Fibroblast of mammary gland (primary cell): ENCODE results near the gene SYNE1.
"Not testable (repeated sequence)": the region's sequence is repeated elsewhere in the genome, so short reads cannot be mapped to it uniquely, and the experiment has no call there.

Experiments used
- DNase-seq: peaks from one replicate; pipeline ENCODE4 v3.0.0-alpha.2; 2010; ENCODE audit warnings: low read depth
- H3K4me3 ChIP-seq: 2 replicates; pipeline ENCODE4 v1.5.1; 2011; ENCODE audit warnings: low read depth, mild to moderate bottlenecking, low read length, moderate library complexity; ENCODE audit not compliant: control insufficient read depth
- TF ChIP-seq, protein P1 (sequence below): conservative IDR thresholded peaks from 2 replicates; pipeline ENCODE4 v1.5.1; 2011; ENCODE audit warnings: low read depth, low read length, inconsistent platforms; ENCODE audit not compliant: control insufficient read depth, insufficient read depth

Gene SYNE1

GRCh38 chr6:152573762-152574161, 63.4 kb downstream of the SYNE1 start:
- H3K4me3 ChIP-seq = no peak overlapping the region
- TF ChIP-seq, protein P1, sequence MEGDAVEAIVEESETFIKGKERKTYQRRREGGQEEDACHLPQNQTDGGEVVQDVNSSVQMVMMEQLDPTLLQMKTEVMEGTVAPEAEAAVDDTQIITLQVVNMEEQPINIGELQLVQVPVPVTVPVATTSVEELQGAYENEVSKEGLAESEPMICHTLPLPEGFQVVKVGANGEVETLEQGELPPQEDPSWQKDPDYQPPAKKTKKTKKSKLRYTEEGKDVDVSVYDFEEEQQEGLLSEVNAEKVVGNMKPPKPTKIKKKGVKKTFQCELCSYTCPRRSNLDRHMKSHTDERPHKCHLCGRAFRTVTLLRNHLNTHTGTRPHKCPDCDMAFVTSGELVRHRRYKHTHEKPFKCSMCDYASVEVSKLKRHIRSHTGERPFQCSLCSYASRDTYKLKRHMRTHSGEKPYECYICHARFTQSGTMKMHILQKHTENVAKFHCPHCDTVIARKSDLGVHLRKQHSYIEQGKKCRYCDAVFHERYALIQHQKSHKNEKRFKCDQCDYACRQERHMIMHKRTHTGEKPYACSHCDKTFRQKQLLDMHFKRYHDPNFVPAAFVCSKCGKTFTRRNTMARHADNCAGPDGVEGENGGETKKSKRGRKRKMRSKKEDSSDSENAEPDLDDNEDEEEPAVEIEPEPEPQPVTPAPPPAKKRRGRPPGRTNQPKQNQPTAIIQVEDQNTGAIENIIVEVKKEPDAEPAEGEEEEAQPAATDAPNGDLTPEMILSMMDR = no peak
- peak; percentile 31 for DNase-seq

DNA sequence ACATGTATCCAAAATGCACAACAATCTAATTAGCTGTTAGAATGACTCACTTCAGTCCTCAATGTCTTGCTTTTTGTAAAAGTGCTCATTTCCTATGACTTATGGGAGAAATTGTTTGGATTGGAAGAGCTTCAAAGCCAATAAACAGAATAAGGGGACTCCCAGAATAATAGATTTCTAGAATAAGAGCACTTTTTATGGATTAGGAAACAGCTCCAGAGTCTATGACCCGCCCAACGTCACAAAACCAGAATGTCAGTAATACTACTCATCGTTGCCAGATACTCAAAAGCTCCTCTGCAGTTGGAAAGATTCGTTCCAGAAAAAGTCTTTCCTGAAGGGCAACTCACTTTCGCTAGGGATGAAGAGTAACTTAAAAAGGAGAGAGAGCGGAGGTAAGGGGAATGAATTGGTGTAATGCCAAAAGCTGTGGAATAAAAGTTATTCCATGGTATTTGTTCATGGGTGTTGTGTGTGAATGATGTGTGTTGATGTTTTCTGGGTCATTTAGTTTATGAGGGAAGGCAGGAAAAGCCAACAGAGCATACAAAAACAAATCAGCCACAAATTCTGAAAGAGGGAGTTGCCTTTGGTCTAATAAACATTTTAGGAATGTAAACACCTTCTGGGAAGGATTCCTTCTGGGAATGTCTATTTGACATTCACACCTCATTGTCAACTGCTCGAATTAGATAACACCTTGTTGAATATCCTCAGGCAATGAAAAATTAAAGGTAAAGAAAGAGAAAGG, 64.6 kb downstream of the SYNE1 start:
- TF ChIP-seq, protein P1 = no peak
- no peak for DNase-seq
- H3K4me3 ChIP-seq = no peak overlapping the region

DNA sequence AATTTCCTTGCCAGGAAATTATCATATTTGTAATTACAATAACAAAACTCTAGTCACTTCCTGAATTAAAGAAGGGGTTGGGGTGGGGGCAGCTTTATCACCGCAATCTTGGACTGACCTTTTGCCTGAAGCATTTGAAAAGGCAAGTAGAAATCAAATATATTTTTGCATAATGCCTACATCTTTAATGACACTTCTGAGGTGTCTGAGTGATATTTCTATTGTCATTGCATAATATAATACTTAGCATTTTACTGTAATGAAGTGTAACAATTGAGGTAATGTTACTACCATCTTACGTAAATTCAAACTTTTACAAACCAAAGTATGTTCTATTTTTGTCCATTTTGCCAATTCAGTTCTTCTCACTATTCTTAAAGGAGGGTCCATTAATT, 65.2 kb downstream of the SYNE1 start:
- no peak for DNase-seq
- TF ChIP-seq, protein P1 = no peak
- no peak overlapping the region for H3K4me3 ChIP-seq

DNA sequence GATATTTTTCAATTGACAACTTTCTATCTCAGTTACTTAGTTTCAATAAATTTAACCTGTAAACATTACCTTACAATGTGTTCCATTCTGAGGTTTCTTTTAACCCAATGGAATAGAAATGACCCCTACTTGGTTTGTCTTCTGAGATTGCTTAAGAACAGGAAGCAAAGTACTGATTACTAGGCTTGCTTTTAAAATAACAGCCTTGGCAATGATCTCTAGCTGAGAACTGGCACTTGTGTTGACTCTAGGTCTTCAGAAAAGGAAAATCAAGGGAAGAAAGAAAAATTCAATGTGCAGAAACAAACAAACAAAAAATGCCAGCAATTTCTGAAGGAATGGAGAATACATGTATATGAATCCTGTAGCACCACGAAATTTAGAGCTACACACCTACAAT, 66.1 kb downstream of the SYNE1 start:
- TF ChIP-seq, protein P1 = no peak
- H3K4me3 ChIP-seq = no peak overlapping the region
- no peak for DNase-seq

DNA sequence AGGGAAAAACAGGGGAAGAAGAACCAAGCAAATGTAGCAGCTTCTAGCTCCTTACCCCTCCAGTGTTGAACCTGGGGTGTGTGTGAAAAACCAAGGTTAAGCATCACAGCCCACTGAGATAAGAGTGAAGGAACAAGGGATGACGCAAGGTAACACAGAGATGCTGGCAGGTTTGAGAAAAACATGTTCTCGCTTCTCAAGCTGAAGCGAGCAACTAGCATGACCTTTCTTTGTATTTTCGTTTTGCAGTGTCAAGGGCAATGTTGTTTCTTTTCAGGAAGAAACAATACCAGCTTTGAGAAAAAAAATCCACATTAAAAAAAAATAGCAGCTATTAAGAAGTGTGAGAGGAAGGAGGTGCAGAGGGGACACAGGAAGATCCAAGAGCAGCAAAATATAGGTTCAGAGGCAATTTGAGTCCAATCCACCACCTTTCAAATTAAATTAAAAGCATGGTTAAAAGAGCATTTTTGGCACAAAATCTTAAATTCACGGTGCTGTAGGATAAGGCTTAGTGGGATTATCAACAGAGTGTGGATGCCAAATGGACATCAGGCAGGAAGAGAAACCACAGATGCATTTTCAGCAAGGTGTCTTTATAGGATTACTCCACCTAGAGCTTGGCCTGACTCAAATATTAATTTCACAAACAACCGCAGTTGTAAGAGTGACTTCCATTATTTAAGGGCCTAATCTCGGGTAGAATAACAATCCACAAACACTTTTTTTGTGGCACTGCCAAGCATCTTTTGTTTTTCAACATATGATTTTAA, 70.9 kb downstream of the SYNE1 start:
- DNase-seq = no peak
- TF ChIP-seq, protein P1 = no peak
- no peak overlapping the region for H3K4me3 ChIP-seq

DNA sequence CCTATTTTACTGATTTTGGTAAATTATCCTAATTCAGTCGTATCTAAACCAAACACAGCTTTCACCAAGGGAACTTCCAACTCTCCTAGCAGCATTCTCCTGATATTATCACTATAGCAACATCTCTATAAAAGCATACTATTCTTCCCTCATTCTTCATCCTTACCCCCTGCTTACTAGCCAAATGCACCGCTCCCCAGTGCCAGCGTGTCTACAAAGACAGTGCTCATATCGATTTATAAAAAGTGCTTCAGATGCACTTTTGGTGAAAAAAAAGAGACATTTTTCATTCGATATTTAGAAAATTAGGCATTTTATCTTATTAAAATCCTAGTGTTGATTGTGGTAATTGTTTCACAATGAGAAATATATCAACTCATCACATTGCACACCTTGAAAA, 74.0 kb downstream of the SYNE1 start:
- DNase-seq = no peak
- H3K4me3 ChIP-seq = no peak overlapping the region
- TF ChIP-seq, protein P1 = no peak

DNA sequence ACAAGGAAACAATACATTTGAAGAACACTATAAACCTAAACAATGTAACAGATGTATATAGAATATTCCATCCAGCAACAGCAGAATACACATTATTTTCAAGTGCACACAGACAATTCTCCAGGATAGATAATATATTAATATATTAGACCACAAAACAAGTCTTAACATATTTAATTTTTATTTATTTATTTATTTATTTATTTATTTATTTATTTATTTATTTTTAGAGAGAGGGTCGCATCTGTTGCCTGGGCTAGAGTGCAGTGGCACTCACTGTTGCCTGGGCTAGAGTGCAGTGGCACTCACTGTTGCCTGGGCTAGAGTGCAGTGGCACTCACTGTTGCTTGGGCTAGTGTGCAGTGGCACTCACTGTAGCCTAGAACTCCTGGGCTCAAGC, 78.4 kb downstream of the SYNE1 start:
- not testable (repeated sequence) for H3K4me3 ChIP-seq

More for the DNA sequence above, 78.4 kb downstream of the SYNE1 start:
- not testable (repeated sequence) for DNase-seq
